Right renal pelvis (tissue), 4 donors: Measurements from ENCODE around the gene MED27. TPM values are rescaled to one million over a fixed set of nuclear protein-coding genes. Genes with fewer than 3 reads are reported as not detected.
A peak's percentile ranks its signal among the peaks of the same experiment; 100 is the strongest.
"Not testable (repeated sequence)": the region's sequence is repeated elsewhere in the genome, so short reads cannot be mapped to it uniquely, and the experiment has no call there.

ENCODE experiments used
- DNase-seq, 4 donors: peaks; one replicate each; pipeline ENCODE4 v3.0.0-alpha.2; 2013; ENCODE audit warnings: low read depth in 4 of 4, low spot score in 3 of 4, missing footprints in 1 of 4
- polyA plus RNA-seq, 4 donors: library from polyadenylated mRNA; unstranded; fragments of 120-200 nt; gene quantifications; one replicate each; pipeline ENCODE4 v1.2.1, GENCODE V29; 2013; ENCODE audit not compliant: insufficient read length in 4 of 4

MED27 gene
- polyA plus RNA-seq, 4 donors: 21.9 to 22.3 (median 22.2) TPM

DNA sequence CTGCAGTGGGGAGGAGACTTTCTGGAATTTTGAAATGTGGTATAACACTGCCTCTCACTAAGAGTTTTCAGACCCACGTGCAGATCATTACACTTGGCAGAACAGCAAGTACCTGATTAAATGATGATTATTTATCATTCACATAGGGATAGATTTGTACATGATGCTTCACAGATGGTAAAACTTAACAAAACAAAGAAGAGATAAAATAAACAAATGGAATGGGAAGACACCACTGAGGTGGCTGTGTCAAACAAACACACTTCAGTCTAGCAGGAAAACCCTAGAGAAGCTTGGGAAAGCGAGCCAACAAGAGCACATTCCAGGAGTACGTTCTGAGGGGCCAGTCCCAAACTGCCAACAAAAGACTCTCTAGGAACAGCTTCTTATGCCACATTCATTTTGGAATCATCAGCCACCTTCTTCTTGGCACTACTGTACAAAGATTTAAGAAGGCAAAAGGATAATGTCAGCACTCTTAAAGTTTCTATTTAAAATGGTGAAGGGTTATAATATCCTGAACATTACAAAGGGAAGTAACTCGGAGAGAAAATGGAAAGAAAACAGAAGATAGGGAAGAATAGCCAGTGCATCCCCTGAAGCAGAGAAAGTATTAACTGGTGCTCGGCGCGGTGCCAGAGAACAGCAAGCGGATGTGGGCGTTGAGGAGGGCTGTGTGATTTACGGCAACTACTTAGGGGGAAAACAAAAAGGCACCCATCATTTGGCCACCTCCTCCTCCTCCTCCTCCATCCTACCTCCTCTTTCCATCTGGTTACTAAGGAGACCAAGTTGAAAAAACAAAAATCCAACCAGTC, 1.6 kb downstream of the MED27 start:
- DNase-seq: peak in 1 of 4 donors; percentile 28

DNA sequence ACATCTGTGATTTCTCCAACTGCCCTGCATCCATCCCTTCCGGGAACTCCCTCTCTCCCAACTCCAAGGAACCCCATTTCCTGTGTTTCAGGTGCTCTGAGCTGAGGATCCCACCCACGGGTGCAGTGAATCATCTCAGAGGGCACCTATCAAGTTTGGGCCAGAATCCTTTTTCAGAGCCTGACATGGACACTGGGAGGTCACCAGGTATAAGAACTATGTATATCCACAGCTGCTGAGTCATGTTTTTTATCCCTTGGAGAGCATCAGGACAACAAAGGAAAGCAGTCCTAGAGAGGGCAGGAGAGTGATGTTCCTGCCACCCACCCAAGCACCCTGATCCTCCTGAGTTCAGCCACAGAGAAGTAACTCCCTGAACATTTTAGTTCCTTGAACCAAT, 3.8 kb downstream of the MED27 start:
- DNase-seq: no peak

DNA sequence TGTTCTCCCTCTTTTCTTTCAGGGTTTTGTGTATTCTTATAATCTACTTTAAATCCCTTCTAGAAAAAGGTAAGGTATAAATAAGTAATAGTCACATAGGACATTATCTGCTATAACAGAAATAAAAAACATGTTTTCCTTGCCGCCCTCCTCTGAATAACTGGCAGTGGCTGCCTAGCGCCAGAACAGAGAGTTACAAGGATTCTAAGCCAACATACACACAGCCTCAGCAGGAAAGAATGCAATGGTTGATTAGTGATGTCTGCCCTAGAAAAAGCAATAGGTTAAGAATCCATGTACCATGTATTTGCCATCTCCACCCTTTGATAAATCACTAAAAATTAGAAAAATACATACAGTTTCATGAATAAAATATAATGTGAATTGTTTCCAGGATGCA, 4.9 kb downstream of the MED27 start:
- DNase-seq: no peak

DNA sequence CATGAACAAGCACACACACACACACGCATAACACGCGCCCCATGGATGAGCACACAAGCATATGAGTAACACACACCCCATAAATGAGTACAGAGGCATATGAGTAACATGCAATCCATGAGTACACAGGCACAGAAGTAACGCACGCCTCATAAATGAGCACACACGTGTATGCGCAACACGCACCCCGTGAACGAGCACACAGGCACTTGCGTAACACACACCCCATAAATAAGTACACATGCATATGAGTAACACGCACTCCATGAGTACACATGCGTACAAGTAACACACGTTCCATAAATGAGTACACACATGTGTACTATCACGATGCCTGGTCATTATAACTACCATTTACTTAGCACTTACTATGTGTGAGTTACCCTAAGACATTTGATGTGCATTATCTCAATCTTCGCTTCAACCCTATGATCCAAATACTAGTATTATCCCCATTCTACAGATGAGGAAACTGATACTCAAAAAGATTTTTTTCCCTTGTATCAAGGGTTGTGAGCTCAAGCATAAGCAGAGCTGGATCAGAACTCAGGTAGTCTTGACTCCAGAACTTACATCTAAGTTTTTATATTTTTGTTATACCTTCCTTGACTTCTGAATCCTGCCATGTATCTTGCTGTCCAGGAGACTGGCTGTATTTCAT, 7.7 kb downstream of the MED27 start:
- no peak for DNase-seq

DNA sequence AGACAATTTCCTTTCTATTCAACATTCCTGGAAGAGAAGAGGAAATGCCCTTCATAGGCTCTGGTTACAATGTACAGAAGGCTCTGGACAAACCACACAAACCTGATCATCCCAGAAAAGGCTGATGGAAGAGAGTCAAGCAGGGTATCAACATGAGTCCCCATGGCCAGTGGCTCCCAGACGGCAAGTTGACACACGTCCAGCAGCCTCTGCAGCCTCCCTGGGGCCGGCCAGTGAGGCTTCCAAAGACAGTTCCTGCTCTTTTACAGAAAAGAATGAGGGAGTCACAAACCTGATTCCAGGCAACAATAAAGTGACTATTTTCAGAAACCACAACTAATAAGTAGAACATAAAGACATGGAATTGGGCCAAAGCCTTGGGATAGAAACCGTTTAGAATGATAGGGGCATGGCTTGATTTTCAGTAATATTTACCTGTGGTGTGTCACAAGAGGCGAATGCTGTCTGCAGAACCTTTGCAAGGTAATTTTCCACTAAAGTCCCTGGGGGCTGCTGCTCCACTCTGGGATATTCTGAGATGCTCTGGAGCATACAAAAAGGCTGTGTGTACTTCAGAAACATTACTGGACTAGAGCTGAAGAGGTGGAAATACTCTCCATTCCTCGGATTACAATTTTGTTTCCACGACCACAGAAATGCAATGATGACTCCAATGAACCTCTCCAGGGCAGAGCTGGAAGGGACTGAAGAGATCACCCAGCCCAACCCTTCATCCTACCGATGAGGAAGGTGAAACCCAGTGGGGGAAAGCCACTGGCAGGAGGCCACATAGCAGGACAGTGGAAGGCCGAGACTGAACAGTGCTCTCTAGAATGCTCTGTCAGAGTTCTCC, 10.4 kb downstream of the MED27 start:
- DNase-seq: no peak

DNA sequence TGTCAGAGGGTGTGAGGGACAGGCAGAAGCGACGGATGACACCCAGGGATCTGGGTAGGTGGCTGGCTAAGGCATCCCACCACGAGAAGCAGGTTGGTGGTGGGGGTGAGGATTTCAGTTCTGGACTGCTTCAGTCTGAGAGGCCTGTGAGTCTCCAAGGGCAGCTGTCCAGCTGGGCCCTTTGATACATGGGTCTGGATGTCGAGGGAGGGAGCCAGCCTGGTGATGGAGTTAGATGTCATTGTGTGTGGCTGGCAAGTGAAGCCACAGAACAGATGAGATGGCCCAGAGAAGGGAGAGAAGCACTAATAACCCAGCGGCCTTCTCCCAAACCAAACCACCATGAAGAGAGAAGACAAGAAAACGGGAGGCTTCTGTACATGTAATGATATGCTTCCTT, 11.1 kb downstream of the MED27 start:
- no peak for DNase-seq

DNA sequence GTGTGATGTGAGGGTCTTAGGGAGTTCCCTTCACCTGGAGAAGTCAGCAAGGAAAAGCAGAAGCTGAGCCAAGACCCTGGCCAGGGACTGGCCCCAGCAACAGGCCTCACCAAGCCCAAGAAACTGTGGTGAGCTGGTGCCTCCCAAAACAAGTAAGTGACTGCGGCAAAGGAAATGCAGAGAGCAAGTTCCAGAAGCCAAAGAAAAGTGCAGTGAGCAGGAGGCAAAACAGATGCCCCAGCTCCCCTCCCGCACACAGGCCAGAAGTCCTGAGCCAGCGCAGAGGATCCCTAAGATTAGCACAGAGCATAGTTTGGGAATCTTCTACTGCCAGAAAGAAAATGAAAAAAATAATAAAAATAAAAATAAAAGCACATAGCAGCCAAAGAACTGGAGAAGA, 13.2 kb downstream of the MED27 start:
- DNase-seq: no peak

DNA sequence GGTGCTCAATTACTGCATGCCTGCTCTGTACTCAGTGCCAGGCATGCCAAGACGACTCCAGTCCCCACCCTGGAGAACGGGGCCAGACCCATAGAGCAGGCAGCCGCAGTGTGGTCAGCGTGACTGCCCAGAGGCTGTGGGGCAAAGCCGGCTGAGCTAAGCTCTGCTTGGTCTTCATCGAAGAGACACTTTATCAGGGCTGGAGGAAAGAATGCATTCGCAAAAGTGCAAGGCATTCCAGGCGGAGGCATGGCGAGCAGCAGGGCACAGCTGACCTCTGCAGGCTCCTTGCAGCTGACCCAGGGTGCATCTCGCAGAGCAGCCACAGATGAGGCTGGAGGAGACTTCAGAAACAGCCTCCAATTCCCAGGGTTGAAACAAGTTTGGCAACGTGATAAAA, 13.6 kb downstream of the MED27 start:
- no peak for DNase-seq

DNA sequence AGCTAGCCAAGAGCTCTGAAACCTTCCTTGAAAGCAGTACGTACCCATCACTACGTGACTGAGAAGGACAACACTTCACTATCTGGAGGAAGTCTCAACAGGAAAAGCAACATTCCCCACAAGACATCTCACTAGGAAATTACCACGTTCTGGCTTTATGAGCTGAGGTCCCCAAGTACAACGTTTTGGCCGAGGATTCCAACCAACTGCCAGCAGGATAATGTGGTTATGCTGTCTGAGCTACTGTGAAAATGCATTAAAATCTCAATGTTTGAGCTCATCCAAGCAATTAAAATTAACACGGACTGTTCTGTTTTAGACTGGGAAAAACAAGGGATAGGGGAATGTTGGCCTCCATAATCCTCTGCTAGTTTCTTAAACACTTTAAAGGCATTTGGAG, 16.4 kb downstream of the MED27 start:
- DNase-seq: no peak

DNA sequence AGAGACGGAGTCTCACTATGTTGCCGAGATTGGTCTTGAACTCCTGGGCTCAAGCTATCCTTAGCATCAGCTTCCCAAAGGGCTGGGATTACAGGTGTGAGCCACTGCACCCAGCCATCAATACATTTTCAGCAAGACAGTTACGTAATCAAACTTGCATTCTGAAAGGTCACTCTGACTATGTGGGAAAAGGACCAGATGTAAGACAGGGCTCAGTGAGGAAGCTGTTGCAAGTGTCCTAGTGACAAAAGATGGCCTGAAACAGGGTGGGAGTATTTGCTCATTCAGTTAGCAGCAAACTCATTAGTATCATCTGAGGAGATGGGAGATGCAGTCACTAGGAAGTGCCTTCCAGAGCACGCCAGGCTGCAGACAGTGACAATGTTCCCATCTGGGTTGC, 16.9 kb downstream of the MED27 start:
- no peak for DNase-seq

DNA sequence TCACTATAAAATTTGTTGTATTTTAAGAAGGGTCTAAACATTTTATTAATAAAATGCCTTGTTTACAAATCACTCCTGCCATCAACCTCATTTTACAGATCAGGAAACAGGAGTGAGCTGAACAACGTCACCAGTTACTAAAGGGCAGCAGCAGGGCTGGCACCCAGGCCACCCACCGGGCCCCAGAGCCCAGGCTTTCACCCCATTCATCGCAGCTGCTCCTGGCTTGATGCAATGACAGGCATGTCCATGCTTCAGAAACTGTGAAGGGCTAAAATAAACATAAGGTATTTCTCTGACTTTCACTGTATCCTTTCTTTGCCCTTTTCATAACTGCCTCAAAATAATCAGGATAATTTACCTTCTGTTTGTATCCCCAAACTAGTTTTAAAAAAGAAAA, 18.1 kb downstream of the MED27 start:
- no peak for DNase-seq

DNA sequence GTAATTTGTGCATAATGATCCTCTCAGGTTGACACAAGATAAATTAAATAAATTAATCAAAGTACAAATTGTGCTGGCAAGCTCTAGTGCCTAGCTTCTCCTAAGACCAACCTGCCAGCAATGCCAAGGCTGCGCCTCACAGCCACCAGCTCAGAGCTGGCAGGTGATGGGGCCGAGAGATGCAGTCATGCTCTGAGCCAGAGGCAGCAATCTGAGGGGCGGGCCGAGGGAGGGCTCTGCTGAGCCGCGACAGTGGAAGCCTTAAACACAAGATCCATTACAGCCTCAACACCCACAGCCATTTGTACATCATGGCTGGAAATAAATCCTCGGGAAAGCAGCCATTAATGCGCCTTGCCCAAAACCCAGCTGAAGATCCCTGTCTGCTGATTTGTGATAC, 20.3 kb downstream of the MED27 start:
- no peak for DNase-seq

DNA sequence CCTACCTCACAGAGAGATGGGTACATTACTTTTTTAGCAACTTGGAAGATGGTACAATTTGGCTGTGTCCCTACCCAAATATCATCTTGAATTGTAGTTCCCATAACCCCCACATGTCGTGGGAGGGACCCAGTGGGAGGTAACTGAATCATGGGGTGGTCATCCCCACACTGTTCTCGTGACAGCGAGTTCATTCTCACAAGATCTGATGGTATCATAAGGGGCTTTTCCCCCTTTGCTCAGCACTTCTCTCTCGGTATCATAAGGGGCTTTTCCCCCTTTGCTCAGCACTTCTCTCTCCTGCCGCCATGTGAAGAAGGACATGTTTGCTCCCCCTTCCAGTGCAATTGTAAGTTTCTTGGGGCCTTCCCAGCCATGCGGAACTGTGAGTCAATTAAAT, 21.4 kb downstream of the MED27 start:
- not testable (repeated sequence) for DNase-seq

DNA sequence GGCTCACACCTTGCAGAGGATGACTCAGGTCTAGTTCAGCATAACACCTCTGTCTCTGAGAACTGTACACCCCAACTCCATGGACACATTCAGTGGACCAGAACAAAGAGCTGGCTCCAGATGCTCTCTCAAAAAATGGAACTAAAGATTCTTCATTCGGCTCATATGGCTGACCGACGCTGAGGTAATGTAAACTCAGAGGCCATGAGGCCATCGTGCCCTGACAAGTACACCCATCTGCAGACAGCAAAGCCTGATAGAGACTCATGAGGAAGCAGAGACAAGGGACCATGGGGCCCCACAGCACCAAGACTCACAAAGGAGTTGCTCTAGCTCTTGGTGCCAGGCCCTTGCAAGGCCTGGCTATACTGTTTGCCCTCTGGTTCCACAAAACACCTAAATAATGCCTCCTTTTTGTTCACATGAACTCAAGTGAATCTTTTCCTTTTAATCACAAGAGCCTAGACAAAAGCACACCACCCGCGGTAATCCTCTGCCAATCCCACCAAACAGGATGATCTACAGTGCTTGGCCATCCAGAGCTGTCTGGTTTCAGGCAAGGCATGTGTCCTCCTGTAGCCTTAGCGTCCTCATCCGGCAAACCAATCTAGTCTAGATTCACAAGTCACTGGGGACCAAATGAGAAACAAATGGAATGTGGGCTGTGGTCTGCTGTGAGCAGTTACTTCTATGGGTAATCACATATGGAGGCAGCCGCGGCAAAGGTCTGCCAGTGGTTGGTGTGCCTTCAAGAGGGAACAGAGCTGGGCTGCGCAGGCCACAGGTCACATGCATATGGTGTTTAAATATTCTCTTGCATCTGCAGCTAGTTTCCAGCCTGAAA, 22.7 kb downstream of the MED27 start:
- DNase-seq: no peak

DNA sequence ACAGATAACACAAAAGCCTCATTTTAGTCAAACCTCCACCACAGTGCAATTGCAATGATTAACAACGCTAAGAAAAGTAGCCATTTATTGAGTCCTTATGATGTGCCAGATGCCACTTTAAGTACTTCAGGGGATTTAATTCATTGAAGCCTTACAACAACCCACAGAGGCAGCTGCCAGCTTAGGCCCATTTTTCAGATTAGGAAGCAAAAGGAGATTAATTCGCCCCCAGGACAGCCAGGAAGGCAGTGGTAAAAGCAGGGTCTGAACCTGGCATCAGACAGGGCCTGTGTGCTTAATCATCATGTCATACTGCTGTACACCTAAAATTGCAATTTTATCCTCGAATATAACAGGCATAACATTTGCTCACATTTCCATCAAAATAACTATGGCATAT, 23.9 kb downstream of the MED27 start:
- no peak for DNase-seq

DNA sequence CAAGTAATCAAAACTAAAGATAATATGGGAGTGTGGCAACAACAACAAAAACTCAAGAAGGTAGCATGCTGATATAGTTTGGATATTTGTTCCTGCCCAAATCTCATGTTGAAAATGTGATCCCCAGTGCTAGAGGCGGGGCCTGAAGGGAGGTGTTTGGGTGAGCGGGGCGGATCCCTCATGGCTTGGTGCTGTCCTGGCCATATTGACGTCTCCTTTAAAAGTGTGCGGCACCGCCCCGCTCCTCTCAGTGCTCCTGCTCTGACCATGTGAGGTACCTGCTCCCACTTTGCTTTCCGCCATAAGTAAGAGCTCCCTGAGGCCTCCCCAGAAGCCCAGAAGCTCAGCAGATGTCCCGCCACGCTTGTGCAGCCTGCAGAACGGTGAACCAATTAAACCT, 25.6 kb downstream of the MED27 start:
- no peak for DNase-seq

DNA sequence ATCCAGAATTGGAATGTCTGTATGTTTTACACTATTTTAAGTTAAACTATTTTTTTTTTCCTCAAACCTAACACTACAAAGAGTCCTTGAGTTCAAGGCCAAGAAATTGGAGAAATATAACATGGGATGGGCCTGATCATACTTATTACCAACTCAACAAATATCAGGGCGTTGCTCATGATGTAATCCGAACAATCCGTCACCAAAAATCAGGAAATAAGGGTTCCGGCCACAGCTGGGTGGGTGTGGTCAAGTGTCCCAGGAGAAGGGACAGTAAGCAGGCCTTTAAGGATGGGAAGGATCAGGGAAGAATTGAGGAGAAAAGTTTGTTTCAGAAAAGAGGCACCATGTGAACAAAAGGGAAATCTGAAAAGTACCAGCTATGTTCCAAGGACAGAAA, 29.8 kb downstream of the MED27 start:
- no peak for DNase-seq

DNA sequence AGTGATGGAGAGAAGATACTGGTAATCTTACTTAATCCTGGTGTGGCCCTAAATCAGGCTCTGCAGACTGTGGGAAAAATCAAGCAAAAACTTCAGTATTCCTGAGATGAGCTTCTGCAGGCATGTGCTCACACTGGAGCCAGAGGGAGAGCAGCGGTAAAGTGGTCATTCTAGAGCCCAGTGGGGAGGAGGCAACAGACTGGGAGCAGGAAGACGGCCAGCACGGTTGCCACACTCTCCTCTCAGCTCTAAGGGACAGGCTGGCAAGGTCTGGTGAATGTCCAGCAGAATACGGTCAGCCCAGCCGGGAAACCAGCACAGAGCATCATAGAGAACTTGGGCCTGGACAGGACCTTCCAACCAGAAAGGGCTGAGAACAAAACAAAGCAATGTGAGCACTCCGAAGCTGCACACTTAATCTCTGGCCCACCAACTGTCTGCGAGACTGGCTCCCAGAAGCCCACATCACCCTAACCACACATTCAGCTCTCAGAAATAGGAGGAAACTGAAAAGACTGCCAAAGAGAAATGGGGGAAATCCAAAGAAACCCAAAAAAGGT, 30.3 kb downstream of the MED27 start:
- DNase-seq: no peak

DNA sequence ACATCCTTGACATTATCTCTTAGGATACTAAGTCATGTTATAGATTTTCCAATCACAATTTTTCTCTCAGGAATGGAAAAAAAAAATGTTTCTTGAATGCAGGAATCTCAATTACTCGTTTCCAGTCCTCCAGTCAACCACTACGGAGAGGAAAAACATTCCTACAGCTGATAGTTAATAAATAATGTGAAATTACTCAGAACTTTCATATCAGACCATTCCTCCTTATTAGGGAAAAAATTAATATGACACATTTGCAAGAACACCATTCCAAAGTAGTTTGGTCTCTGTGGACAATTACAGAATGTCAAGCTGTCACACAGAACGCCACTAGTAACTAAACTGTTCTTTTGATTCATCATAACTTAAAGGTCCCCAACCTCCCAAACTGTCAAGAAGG, 31.5 kb downstream of the MED27 start:
- no peak for DNase-seq

DNA sequence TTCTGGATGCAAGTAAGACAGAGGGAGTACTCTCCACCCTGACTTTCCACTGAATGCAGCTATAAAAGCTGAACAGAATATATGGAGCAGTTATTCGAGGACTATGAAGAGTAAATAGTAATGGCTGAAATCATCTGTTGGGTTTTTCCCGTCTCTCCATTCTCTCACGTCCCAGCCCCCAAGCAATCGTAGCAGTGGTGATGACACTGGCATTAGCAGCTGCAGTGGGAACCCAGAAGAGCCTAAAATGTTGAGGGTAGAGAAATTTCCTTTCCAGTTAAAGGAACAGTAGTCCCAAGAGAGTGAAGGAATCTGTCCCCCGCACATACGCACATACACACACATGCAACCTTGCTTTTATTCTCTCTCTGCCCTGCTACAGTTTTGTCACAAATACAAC, 33.2 kb downstream of the MED27 start:
- no peak for DNase-seq
